ENCODE measurements around the gene CEP128.

Gene CEP128

DNA sequence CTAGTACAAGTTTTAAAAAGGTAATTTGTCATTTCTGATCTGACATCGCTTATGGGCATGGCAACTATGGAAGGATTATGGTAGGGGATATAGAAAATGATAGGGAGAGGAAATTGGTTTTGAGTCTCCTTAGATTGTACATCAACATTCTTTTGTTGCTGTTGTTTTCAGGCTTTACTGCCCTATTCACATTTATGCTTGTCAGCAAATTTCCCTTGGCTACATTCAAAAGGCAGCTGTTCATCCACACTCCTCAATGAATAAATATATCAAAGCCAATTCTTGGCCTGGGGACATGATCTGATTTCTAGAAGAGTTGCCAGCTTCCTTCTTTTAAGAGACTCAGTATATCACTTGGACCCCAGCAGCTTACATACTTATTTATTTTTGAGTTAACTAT is 283.4 kb downstream of the CEP128 start:
- no peak for DNase-seq

DNA sequence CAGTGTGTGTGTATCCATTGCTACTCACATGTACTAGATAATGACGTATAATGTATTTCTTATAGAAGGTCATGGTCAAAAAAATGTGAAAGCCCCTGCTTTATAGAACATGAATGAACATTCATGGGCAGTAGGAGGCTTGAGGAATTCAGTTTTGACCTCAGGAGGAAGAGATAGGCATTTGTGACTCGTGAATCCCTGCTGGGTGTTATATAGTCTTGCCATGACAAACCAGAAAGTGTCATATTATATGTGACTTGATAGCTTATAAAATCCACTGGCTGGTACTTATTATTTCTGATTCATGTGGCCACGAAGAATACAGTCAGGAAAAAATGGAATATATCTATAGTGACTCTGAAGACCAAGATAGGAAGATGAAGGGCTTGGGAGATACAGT is 287.6 kb downstream of the CEP128 start:
- DNase-seq: no peak

DNA sequence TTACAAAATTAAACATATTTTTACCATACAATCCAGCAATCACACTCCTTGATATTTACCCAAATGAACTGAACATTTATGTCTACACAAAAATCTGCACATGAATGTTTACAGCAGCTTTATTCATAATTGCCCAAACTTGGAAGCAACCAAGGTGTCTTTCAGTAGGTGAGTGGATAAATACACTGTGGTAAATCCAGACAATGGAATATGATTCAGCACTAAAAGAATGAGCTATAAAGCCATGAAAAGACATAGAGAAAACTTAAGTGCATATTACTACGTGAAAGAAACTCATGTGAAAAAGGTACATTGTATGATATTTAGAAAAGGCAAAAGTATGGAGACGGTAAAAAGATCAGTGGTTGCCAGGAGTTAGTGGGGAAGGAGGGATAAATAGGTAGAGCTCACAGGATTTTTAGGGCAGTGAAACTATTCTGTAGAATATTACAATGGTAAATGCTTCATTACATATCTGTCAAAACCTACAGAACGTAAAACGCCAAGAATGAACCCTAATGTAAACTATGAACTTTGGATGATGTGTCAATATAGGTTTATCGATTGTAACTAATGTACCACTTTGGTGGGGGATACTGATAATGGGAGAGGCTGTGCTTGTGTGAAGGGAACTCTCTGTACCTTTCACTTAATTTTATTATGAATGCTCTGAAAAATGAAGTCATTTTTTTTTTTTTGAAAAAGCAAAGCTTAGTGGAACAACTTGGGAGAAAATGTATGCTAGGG is 295.7 kb downstream of the CEP128 start:
- DNase-seq: no peak

DNA sequence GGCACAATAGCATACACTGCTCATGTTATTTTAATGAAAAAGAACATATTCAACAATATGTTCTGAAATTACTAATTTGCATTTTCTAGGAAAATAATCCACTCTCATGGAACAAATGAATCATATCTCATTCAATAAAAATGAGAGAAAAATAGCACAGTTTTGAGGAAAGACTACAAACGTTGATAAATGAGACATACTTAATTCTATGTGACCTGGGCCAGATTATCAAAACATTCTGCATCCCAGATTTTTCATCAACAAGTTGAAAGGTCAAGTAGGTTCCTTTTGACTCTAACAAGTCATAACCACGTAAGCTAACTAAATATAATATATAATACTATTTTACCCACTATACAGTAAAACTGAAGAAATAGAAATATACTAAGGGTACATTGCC is 296.7 kb downstream of the CEP128 start:
- no peak for DNase-seq

DNA sequence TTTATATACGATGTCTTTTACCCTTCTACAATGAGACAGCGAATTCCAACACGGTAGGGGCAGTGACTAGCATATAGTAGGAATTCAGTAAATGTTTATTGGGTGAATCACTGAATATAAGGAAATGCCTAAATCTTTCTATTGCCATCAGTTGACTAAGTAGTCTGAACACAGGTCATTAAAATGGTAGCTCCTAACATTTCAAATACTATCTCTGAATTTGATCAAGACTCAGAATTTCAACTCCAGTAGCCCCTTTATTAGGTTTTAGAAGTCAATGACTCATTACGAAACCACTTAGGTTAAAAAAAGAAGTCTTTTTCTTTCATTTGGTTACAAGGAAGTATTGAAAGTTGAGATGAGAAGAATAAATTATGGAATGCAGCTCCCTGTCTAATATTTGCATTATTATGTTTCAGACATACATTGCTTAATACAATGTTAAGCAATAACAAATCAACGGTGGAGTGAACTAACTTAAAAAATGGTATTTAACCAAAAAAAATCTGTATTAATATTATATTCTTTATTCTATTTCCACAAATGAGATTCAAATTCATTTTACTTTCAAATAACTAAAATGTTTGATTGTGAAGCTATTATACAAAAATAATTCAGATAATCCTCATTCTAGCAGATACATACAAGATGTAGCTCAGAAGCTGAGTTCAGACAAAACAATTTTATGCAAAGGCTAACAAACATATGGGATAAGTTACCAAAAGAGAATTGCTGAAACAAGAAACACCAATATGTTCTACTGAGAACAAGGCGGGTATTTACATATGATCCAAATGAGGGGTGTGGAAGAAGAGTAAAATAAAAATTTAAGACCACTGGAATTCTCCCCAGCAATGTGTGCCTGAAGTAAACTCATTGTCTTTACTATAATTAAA is 302.7 kb downstream of the CEP128 start:
- no peak for DNase-seq

DNA sequence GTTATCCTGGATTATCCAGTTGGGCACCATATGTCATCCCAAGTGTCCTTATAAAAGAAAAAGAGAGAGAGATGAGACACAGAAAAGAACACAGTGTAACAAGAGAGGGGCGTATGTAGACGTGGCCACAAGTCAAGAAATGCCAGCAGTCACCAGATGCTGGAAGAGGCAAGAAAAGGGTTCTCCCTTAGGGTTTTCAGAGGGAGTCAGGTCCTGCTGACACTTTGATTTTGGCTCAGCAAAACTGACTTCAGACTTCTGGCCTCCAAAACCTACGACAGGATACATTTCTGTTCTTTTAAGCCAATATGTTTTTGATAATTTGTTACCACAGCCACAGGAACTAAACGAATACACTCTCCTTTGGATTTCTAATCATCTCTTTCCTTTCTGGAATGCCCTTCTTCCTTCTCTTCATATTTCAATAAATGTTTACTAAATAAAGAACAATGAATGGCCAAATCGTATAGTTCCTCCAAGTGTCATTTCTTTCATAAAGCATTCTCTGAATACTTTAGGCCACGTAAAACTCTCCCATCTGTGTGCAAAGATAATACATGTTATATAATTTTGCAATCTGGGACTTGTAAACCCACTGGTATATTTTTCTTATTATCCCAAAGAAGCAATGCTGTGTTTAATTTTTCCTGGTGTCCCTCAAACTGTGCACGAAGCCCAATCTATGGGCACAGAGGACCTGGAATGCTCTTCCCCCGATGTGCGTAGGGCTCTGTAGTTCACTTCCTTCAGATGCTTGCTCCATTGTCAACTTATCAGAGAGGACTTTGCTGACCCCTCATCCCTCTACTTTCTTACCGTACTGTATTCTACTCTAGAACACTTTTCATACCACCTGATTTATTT is 303.6 kb downstream of the CEP128 start:
- DNase-seq: no peak

DNA sequence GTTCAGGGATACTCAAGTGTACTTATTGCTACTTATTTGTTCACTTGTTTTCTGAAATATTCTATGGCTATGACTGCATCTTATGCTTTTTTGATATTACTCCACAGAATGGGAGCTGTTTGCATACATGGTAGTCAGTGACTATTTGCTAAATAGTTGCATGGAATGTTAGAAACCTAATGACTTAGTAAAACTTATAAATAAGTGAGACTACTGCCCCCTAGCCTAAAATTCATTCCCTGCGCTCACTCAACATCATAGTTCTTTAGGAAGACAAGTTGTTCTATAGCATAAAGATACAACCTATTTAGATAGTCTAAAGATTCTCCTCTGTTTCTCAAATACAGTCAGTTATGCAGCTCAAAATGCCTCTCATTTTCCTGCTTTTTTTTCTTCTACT is 305.5 kb downstream of the CEP128 start:
- no peak for DNase-seq

DNA sequence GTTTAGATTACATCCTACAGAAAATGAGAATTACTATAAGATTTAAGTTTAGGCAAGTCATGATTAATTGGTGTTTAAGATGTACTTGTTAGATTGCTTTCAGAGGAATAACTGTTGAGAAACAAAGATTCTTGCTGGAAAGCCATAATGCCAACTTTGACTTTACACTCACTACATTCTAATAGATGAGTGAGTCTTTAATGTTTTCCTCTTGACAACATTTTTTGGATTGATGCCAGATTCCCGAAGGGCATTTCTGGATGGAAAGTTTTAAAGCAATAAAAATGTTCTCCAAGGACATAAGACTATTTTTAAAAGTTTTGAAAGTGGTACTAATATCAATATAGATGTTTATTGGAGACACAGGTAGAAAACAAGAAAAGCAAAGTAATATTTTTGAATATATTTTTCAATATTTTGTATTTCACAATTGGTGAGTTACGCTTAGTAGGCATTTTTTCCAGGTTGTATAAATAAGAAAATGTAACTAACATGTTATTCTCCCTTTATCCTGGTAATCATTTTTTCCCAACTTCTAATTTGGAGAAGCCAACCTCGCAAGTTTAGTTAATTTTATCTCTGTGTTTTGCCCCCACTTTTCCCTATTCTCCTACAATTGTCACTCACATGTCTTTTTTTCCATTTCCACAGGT is 307.3 kb downstream of the CEP128 start:
- DNase-seq: no peak

DNA sequence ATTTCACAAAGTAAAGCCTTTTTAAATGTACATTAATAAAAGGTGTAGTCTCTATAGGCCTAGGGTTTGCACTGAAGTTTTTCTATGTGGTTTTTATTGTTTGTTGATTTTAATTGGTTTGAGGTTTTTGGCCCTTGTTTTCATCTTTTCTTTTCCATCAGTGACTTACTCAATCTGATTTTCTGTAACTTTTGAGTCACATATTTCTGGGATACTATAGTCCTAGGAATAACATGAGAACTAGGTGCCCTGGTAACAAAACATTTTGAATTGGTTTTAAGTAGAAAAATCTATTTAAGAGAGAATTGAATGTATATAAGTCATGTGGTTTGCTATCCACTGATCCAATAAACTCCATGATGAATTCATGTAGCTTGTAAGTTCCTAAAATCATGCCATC is 311.9 kb downstream of the CEP128 start:
- no peak for DNase-seq

DNA sequence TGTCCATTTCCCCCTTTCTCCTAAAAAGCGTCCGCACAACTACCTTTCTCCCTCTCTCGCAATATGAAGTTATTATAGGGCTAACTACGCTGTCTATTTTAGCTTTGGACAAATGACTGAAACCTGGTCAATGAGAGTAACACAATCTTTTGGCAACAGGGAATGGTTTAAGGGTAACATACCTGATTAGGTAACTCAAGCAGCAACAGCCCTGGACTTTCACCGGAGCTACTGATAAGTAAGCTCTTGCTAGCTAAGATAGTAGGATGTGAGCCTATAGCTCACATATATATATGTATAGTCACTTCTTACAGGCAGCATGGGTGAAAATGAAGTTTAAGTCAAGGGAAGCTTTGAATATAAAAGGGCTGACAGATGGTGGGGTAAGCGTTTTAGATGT is 313.0 kb downstream of the CEP128 start:
- DNase-seq: no peak

DNA sequence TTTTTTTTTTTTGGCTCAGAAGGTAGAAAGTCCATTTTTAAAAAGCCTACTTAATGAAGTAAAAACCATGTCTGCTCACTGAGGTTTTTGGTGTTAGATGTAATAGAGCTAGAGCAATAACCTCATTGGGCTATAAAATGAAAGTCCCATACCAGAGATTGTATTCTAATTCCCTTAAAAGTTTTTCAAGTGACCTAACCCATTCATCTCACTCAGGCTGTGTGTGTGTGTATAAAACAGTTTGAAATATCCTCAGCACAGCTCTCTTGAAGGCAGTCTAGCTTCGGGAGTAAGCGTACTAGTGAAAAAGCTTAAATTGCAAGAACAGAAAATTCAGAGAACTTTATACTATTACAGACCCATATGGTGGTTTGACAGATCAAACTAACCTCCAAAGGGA is 313.8 kb downstream of the CEP128 start:
- no peak for DNase-seq

DNA sequence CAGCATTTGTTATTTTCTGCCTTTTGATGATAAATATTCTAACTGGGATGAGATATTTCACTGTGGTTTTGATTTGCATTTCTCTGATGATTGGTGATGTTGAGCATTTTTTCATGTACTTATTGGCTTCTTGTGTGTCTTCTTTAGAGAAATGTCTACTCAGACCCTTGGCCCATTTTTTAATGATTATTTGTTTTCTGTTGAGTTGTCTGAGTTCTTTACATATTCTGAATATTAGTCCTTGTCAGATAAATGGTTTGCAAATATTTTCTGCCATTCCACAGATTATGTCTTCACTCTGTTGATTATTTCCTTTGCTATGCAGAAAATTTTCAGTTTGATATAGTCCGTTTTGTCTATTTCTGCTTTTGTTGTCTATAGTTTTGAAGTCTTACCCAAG is 317.0 kb downstream of the CEP128 start:
- no peak for DNase-seq

DNA sequence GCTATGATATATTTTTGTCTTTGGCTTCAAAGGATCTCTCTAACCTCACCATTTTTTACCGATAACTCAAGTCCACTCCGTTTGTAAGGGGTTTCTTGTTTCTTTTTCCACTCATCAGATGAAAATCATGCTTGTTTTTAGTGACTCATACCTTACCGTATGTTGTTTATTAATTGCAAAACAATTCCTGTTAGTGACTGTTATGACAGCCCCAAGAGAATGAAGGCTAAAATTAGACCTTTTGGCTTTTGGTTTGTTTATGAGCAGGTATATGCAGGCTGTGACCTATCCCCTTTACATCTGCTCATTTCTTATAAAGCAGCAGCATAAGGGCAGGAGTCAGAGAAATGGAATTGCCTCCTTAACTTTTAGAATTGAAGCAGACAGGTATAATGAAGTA is 319.8 kb downstream of the CEP128 start:
- no peak for DNase-seq

DNA sequence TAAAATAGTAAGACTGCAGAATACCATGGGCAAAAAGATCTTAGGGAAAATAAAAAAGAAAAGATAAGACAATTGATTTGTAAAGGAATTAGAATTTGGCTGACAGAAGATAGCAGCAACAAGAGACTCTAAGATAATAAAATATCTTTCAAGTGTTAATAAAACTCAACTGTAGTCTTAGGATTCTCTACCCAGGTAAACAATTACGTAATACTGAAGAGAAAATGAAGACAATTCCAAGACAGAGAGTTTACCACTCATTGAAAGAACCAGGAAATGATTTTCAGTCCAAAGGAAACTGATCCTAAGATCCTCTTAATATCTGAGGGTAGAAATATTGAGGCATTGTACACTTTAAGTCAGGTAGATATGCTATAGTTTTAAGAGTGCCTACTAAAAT is 321.1 kb downstream of the CEP128 start:
- no peak for DNase-seq

DNA sequence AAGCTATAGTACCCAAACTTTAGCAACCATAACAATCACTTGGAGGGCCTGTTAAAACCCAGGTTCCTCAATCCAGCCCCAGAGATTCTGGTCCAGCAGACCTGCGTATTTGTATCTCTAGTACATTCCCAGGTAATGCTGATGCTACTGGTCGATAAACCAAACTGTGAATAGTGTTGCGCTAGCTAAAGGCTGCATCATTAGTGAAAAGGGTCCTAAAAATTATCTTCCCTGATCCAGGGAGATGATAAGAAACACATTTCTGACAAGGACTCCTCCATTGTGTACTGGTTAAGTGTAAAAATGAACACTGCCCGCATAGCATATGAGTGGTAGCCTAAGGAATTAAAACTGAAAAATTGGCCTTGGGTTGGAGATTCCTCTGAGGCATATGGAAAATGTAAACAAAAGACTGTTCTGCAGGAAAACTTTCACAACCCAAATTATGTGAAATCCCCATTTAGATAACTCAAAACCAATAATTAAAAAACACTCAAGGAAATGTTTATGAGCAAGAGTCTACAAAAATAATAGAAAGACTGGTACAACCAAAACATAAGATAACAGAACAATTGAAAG is 322.7 kb downstream of the CEP128 start:
- no peak for DNase-seq

DNA sequence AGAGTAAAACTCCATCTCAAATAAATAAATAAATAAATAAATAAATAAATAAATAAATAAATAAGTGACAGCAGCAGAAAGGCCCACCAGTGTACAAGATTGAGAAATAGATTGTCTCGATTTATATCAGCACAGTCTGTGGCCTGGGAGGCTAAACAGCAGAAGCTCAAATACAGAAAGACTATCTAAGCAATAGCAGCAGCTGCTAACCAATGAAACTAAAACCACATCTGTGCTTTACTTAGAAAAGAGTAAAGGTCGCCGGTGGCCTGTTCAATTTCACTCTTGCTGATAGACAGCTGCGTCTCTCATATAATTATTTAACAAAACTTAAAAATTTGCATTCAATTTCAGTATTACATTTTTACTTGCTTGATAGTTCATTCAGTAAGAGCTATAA is 325.7 kb downstream of the CEP128 start:
- DNase-seq: no peak

DNA sequence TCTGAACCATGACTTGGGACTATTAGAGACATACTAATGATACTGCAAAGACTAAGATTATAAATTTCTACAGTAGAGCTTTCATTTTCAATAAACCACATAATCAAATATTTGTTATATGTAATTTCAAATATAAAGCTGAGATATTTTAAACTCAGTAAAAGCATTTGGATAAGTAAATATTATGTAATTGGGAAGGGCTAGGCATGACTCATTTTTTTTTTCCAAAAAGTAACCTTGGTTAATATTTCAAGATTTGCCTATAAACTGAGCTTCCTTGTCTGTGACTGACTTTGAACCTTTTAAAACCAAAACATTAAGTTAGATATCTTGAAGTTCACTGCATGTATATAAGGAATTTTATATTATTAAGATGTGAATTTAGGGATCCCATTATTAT is 332.5 kb downstream of the CEP128 start:
- no peak for DNase-seq

DNA sequence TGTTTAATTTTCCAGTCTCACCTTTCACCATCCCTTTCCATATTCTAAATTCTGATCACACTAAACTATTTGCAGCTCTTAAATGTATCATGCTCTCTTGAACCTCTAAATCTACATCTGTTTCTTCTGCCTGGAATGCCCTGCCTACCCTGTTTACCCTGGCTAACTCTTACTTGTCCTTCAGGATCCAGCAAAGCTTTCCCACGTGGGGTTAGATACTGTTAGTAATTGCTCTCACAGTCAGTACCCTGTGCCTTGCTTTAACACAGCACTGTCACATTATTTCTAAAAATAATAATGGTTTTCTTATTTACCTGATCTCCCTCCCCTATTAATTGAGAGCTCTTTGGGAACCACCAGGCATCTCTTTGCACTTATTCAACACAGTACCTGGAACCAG is 333.0 kb downstream of the CEP128 start:
- no peak for DNase-seq

DNA sequence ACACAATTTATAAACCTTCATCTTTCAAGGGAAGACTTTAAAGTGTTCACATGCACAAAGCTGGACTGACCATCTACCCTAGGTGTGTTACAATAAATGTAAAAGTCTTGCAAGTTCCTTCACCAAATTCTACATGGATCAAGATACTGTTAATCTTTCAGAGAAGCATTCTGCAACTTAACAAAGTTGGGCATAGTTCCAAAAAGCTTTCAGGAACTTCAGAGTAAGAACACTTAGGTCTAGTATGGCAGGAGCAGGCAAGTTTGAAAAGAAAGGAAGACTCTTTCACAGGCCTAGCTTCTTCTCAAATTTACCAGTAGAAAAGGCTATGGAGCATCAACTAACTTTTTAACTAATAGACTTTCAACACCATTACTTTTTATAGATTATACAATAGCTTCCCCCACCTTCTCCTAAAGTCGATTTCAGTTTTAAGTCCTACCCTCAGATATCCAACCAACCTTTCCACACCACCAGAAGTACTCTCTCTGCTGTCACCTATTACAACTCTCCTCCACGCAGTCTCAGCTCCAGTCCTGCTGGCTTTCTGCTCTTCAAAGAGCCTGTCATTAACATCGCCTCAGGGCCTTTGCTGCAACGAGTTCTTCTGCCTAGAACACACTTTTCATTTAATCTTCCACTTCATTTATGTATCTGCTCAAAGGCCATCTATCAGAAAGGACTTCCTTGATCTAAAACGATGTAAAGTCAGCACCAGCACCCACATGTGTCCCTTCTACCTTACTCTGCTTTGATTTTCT is 333.9 kb downstream of the CEP128 start:
- no peak for DNase-seq

DNA sequence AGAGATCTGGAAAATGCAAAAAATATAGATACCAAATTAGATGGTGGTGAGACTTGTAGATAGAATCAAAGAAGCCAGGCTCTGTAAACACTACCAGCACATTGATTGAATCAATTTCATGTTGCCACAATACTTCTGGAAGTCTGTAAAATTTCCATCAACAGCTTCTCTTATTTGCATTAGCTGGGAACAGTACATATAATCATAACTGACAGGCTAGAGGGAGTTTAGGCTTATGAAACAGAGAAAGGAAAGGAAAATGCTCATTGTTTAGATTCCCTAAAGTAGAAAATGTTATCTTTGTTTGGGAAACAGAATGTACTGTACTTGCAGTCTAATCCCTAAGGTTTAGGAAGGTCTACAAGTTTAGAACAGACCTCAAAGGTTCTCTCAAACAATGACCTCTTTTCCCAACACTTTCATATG is 335.2 kb downstream of the CEP128 start:
- no peak for DNase-seq

DNA sequence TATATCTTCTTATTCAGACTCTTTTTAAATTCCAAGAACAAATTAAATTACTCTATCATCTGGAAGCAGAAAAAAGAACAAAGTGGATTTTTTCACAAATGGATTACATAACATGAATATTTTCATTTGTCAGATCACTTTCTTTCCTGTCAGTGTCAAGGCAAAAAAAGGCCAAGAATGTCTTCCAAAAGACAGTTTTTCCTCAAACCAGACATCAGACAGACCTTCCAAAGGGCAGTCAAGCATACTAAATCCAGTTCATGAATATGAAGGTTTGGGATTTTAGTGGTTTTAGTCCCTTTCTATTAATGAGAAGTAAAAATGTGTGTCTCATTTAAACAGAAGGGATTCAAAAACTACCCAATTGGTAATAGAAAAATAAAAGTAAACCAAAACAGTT is 336.0 kb downstream of the CEP128 start:
- no peak for DNase-seq

DNA sequence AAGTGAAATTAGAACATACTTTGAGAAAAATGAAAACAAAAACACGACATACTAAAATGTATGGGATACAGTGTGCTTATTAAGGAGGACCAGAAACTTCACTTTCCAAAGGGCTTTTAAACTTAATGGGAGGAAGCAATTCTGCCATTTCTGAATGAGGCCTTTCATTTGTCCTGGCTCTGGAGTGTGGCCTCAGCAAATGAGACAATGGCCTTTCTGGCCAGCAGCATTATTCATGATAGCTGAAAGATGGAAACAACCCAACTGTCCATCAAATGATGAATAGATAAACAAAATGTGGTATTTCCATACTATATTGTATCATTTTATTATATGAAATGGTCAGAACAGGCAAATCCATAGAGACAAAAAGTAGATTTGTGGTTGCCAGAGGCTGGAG is 338.6 kb downstream of the CEP128 start:
- no peak for DNase-seq

Measured in NCI-H187 (cell line).